Activated effector memory CD4-positive, alpha-beta T cell treated with Interleukin-2 at 50 U/mL for 16 hours (primary cell): ENCODE results near the gene IPO11.
"Not testable (repeated sequence)": the region's sequence is repeated elsewhere in the genome, so short reads cannot be mapped to it uniquely, and the experiment has no call there.

Experiments
- DNase-seq: peaks from one replicate; pipeline ENCODE4 v3.0.0-alpha.2; 2020

Gene IPO11

GRCh38 chr5:62607615-62608014, 195.1 kb downstream of the IPO11 start:
- DNase-seq = no peak

DNA sequence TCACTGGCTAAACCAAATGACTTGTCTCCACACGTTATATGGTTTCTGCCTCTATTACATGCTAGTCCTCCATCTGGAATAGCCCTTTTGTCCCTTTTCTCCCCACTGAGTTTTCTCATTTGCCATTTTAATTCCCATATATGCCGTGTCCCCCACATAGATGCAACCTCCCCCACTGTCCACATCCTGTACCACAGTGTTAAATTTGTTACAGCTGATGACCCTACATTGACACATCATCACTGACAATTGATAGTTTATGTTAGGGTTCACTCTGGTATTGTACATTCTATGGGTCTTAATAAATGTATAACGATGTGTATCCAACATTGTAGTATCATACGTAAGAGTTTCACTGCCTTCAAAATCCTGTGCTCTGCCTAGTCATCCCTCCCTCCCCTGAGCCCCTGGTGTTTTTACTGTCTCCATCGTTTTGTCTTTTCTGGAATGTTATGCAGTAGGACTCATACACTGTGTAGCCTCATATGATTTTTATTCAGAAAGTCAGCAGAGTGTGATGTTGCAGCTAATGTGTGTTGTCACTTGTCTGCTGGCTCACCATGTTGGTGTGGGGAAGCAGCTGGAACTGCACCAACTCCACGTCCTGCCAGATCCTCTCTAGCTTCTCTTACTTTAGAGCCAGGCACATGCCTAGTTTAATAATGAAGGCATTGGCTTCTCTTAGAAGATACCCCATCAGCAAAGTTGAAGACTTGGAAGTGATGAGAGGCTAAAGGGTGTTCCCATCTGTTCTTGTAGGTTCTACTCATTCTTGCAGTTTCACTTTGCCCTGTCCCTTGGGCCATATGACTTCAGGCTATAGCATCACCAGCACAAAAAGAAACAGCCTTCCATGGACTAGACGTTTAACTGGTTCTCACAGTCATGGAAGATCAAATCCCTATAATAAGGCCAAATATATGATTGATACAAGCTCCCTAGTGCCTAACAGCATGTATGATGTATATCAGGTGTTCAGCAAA, 196.3 kb downstream of the IPO11 start:
- no peak for DNase-seq

- DNase-seq = no peak
Measured at GRCh38 chr5:62614355-62614754, 201.8 kb downstream of the IPO11 start.

DNA sequence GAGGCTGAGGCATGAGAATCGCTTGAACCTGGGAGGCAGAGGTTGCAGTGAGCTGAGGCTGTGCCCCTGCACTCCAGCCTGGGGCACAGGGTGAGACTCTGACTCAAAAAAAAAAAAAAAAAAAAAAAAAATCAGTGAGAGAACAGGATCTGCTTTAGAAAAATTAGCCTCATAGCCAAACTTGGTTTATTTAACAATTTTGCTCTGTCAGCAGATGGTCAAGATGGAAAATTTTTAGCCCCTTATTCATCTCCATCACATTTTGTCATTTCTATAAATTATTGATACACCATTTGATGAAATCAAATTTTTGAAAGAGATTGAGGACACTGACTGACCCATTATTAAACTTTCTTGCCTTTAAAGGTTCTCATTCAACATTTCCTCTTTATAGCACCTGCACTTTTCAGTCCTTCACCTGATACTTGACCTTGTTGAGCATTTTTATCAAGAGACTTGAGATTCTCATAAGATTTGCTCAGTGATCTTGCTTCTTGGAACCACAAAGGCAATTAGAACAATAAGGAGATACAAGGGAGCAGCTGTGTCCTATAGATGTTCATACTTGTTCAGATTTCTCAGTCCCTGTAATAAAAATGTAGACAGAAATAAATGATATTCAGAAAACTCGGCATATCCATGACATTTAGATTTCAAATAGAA, 204.2 kb downstream of the IPO11 start:
- DNase-seq = no peak

- DNase-seq = no peak
Measured at GRCh38 chr5:62617943-62618342, 205.4 kb downstream of the IPO11 start.

- no peak for DNase-seq
Measured at GRCh38 chr5:62620761-62621160, 208.2 kb downstream of the IPO11 start.

GRCh38 chr5:62621280-62621679, 208.7 kb downstream of the IPO11 start:
- DNase-seq = no peak

- no peak for DNase-seq
Measured at GRCh38 chr5:62623271-62623670, 210.7 kb downstream of the IPO11 start.

GRCh38 chr5:62624436-62624835, 211.9 kb downstream of the IPO11 start:
- not testable (repeated sequence) for DNase-seq

GRCh38 chr5:62626534-62626933, 214.0 kb downstream of the IPO11 start:
- DNase-seq = no peak

DNA sequence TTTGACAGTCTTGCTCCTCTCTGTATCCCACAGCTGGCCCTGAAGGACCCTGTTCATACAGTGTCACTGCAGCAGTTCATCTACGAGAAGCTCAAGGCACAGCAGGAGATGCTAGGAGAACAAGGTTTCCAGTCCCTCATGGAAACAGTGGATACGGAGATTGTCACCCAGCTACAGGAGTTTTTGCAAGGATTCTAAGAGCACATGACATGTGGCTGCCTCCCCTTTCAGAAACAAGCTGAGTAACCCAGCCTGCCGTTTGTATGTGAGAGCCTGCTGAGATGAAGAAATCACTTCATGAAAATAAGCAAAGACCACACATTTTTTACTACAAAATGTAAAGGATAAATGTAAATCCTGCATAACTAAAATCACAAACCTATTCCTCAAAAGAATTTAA, 214.6 kb downstream of the IPO11 start:
- no peak for DNase-seq

DNA sequence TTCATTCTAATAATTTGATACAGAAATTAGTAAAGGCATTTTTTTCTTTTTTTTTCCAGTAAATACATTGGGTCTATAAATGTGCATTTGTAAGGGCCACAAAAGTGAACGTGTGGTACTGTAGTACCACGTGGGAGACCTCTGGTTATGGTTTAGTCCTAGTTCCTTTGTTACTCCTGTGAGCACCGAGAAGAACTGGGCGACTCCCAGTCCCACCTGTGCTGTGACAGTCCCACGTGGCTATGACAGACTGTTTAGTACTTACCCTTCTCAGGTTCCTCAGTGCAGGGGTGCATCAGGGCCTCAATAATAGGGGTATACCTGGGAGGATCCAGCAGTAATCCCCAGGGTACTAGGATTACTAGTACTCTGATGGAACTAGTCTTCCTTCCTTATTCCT, 215.3 kb downstream of the IPO11 start:
- DNase-seq = no peak

GRCh38 chr5:62631909-62632580, 219.5 kb downstream of the IPO11 start:
- no peak for DNase-seq

DNA sequence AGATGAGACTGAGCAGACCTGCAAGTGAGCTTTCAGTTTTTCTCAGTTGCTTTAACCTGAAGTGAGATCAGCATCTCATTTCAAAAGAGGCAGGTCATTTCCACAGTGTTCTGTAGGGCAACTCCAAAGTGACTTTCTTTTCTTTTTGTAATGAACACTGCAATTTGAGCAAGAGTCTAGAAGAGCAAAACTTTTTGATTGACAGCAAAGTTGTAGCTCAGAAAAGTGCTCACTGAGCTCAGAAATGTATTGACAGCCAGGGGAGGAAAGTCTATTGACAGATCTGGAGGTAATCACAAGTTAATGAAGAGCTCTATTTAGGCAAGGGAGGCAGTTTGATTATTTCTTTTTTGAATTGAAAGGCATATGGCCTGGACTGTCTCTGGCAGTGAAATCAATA, 220.7 kb downstream of the IPO11 start:
- DNase-seq = no peak

DNA sequence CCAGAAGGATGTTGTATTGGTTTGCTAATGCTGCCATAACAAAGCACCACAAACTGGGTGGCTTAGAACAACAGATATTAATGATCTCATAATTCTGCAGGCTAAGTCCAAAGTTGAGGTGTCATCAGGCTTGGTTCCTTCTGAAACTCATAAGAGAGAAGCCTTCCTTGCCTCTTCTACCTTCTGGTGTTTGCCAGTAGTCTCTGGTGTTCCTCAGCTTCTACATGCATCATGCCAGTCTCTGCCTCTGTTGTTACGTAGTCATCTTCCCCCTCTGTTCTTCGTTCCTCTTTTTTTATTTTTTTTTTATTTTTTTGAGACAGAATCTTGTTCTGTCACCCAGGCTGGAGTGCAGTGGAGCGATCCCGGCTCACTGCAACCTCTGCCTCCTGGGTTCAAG, 227.9 kb downstream of the IPO11 start:
- no peak for DNase-seq

DNA sequence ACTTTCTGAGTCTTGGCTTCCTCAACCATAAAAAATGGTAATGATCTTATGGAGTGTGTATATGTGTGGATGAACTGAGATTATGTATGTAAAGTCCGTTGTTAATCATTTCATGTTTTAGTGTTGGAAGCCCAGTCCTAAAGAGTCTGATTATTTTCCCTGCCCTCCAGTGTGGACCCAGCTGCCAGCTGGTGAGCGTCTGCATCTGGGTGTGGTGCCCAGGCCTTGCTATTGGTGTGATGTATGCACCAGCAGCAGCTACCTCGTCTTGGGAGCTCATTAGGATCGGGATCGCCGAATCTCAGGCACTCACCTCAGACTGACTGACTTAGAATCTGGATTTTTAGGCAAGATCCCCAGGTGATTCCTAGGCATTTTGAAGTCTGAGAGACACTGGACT, 229.9 kb downstream of the IPO11 start:
- no peak for DNase-seq

- no peak for DNase-seq
Measured at GRCh38 chr5:62643556-62644451, 231.2 kb downstream of the IPO11 start.

- no peak for DNase-seq
Measured at GRCh38 chr5:62645223-62645622, 232.7 kb downstream of the IPO11 start.

DNA sequence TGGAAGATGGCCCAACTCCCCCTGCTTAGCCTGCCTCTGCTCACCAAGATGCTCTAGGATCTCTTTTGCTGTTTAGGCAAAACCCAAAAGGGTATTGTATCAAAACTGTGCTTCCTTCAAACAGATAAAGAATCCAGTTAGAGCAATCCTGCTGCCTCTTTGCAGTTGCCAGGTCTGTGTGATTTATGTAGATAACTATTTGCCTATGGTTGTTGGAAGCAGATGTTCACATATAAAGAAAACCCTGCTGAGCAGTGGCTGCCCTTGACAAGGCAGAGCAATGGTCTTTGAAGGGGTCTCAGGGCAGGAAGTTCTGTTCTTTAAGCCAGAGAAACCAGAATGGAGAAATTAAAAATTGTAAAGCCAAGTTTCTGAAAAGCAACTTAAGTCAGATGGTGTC, 234.7 kb downstream of the IPO11 start:
- DNase-seq = no peak

DNA sequence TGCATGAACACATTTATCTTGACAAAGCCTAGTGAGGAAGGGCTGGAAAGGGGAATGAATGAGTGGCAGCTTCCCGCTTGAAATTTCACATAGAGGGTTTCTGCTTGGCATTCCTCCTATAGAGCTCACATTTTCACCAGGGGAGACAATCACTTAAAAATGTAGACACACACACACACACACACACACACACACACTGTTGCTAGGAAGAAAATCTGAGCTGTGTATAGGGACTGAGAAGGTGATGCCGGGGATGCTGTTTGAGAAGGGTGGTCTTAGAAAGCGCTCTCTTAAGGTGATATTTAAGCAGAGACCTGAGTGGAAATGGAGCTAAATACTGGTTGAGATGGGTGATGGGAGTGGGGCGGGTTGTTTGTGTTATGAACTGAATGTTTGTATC, 236.5 kb downstream of the IPO11 start:
- no peak for DNase-seq

- no peak for DNase-seq
Measured at GRCh38 chr5:62649476-62650113, 237.0 kb downstream of the IPO11 start.

GRCh38 chr5:62650197-62650596, 237.6 kb downstream of the IPO11 start:
- DNase-seq = no peak
